Measurements from ENCODE around the gene RBMS3.

Gene RBMS3

GRCh38 chr3:29382409-29382808, 101.5 kb downstream of the RBMS3 start:
- no peak for TF ChIP-seq CTCF (IDR thresholded peaks at IDR 0.05)

GRCh38 chr3:29382845-29383244, 102.0 kb downstream of the RBMS3 start:
- TF ChIP-seq CTCF (IDR thresholded peaks at IDR 0.05): no peak

- TF ChIP-seq CTCF (IDR thresholded peaks at IDR 0.05): no peak
These were observed 103.8 kb downstream of the RBMS3 start for GRCh38 chr3:29384640-29385039.

- no peak for TF ChIP-seq CTCF (IDR thresholded peaks at IDR 0.05)
These were observed 104.4 kb downstream of the RBMS3 start for GRCh38 chr3:29385046-29385830.

- TF ChIP-seq CTCF (IDR thresholded peaks at IDR 0.05): no peak
These were observed 108.5 kb downstream of the RBMS3 start for GRCh38 chr3:29389362-29389761.

GRCh38 chr3:29392625-29393388, 111.9 kb downstream of the RBMS3 start:
- TF ChIP-seq CTCF (IDR thresholded peaks at IDR 0.05): no peak

GRCh38 chr3:29397406-29397805, 116.5 kb downstream of the RBMS3 start:
- TF ChIP-seq CTCF (IDR thresholded peaks at IDR 0.05): no peak

Data from LNCAP (cell line).